SK-N-SH (cell line): ENCODE measurements around the gene THOP1. TPM values are rescaled to one million over a fixed set of nuclear protein-coding genes. Genes with fewer than 3 reads are reported as not detected.

ENCODE experiments used
- CTCF ChIA-PET: fragments of 300-600, 350-600 bp; formaldehyde crosslinking; extraction: SDS; loops from one replicate; lab custom pipeline; 2021; lab: Yijun Ruan, JAX
- POLR2A ChIA-PET: fragments of 350-600 bp; sonication (Branson Sonifier 250); formaldehyde crosslinking; extraction: SDS; loops from one replicate; lab custom pipeline; 2020; ENCODE audit warnings: antibody characterized with exemption, inconsistent platforms; lab: Yijun Ruan, JAX
- DNase-seq: peaks from one replicate; pipeline ENCODE4 v3.0.0; 2012
- H2AFZ ChIP-seq: fragments of 200-600 bp; sonication (generic); 2 replicates; pipeline ENCODE4 v1.8.1; 2016; ENCODE audit warnings: antibody characterized with exemption, mild to moderate bottlenecking, low read depth
- H3F3A ChIP-seq: fragments of 200-600 bp; sonication (generic); replicated peaks from 2 replicates; pipeline ENCODE3; 2016; ENCODE audit warnings: antibody characterized with exemption, mild to moderate bottlenecking; ENCODE audit not compliant: insufficient read depth
- H3K27ac ChIP-seq, 2 experiments: fragments of 200-500 bp in 1 of 2; fragments of 200-600 bp in 1 of 2; sonication (Bioruptor generic) in 1 of 2; sonication (generic), shearing (Covaris generic) in 1 of 2; 2 replicates each; pipeline versions ENCODE4 v1.5.1 to v1.6.1; 2014 to 2016; ENCODE audit warnings: low read depth in 2 of 2, inconsistent platforms in 1 of 2, low read length in 1 of 2, mild to moderate bottlenecking in 1 of 2, mixed read lengths in 1 of 2
- H3K27me3 ChIP-seq: fragments of 200-600 bp; sonication (generic), shearing (Covaris generic); 2 replicates; pipeline ENCODE4 v1.6.1; 2016; ENCODE audit warnings: mixed run types; ENCODE audit not compliant: insufficient read depth
- H3K36me3 ChIP-seq, 2 experiments: fragments of 200-500 bp in 1 of 2; fragments of 200-600 bp in 1 of 2; sonication (Bioruptor generic) in 1 of 2; sonication (generic) in 1 of 2; replicated peaks in 1 of 2; 2 replicates each; pipeline versions ENCODE3 to v1.5.1; 2014 to 2016; ENCODE audit warnings: low read length in 1 of 2, mild to moderate bottlenecking in 1 of 2; ENCODE audit not compliant: insufficient read depth in 2 of 2, control insufficient read depth in 1 of 2
- H3K4me1 ChIP-seq, 2 experiments: fragments of 200-500 bp in 1 of 2; fragments of 200-600 bp in 1 of 2; sonication (Bioruptor generic) in 1 of 2; sonication (generic), shearing (Covaris generic) in 1 of 2; 2 replicates each; pipeline versions ENCODE4 v1.5.1 to v1.6.1; 2014 to 2016; ENCODE audit warnings: low read depth in 1 of 2, low read length in 1 of 2, mixed run types in 1 of 2; ENCODE audit not compliant: insufficient read depth in 2 of 2, control insufficient read depth in 1 of 2
- H3K4me2 ChIP-seq: fragments of 200-600 bp; sonication (generic), shearing (Covaris generic); 2 replicates; pipeline ENCODE4 v1.6.1; 2017; ENCODE audit warnings: mixed run types
- H3K4me3 ChIP-seq, 2 experiments: fragments of 200-500 bp in 1 of 2; fragments of 200-600 bp in 1 of 2; sonication (Bioruptor generic) in 1 of 2; sonication (generic), shearing (Covaris generic) in 1 of 2; 2 replicates each; pipeline versions ENCODE4 v1.5.1 to v1.8.1; 2014 to 2016; ENCODE audit warnings: low read depth in 2 of 2, inconsistent platforms in 1 of 2, low read length in 1 of 2, mild to moderate bottlenecking in 1 of 2, mixed read lengths in 1 of 2, moderate library complexity in 1 of 2
- H3K79me2 ChIP-seq: fragments of 200-600 bp; sonication (generic); 2 replicates; pipeline ENCODE4 v1.8.1; 2017; ENCODE audit warnings: mild to moderate bottlenecking; ENCODE audit not compliant: insufficient read depth
- H3K9ac ChIP-seq: fragments of 200-600 bp; sonication (generic); 2 replicates; pipeline ENCODE4 v1.6.1; 2017; ENCODE audit warnings: mixed run types
- H3K9me2 ChIP-seq: fragments of 200-600 bp; sonication (generic); 2 replicates; pipeline ENCODE4 v1.6.1; 2017; ENCODE audit warnings: mixed run types
- H3K9me3 ChIP-seq: fragments of 200-600 bp; sonication (generic); 2 replicates; pipeline ENCODE4 v1.6.1; 2017; ENCODE audit warnings: mixed run types, mild to moderate bottlenecking, moderate library complexity
- H4K20me1 ChIP-seq: fragments of 200-600 bp; sonication (generic); 2 replicates; pipeline ENCODE4 v1.6.1; 2017; ENCODE audit warnings: mild to moderate bottlenecking, mixed run types; ENCODE audit not compliant: insufficient read depth
- EP300 ChIP-seq, 2 experiments: IDR thresholded peaks; 2 replicates each; pipeline versions ENCODE4 v1.4.0 to v1.6.1; 2012; ENCODE audit warnings: borderline replicate concordance in 1 of 2, low read depth in 1 of 2, low read length in 1 of 2
- FOXJ3 ChIP-seq: sonication (generic); formaldehyde crosslinking; IDR thresholded peaks from 2 replicates; pipeline ENCODE4 v1.5.1; 2020; ENCODE audit warnings: mild to moderate bottlenecking, missing genetic modification reagents
- FOXM1 ChIP-seq: IDR thresholded peaks from 2 replicates; pipeline ENCODE4 v1.4.0; 2012; ENCODE audit warnings: low read depth, mild to moderate bottlenecking
- GABPA ChIP-seq: IDR thresholded peaks from 2 replicates; pipeline ENCODE4 v1.4.0; 2012; ENCODE audit warnings: low read depth, mild to moderate bottlenecking
- MXI1 ChIP-seq: IDR thresholded peaks from 2 replicates; pipeline ENCODE4 v1.6.1; 2012; ENCODE audit warnings: mild to moderate bottlenecking, low read depth, low read length, improper control_type of control experiment
- NRF1 ChIP-seq: IDR thresholded peaks from 2 replicates; pipeline ENCODE4 v1.6.1; 2012; ENCODE audit warnings: low read depth, mild to moderate bottlenecking, low read length
- RFX5 ChIP-seq: IDR thresholded peaks from 2 replicates; pipeline ENCODE4 v1.6.1; 2012; ENCODE audit warnings: mild to moderate bottlenecking, improper control_type of control experiment, low read length
- RXRA ChIP-seq: IDR thresholded peaks from 2 replicates; pipeline ENCODE4 v1.4.0; 2012; ENCODE audit warnings: low read depth, mild to moderate bottlenecking, borderline replicate concordance
- TAF1 ChIP-seq: IDR thresholded peaks from 2 replicates; pipeline ENCODE4 v1.6.1; 2012; ENCODE audit warnings: low read depth, mild to moderate bottlenecking, low read length, moderate library complexity, borderline replicate concordance
- TCF12 ChIP-seq: IDR thresholded peaks from 2 replicates; pipeline ENCODE4 v1.4.0; 2012
- YY1 ChIP-seq: IDR thresholded peaks from 2 replicates; pipeline ENCODE4 v1.4.0; 2012; ENCODE audit warnings: low read depth, mild to moderate bottlenecking
- WGBS: methylation state at CpG from one replicate; pipeline ENCODE4 v1.1.6; 2017; ENCODE audit warnings: low lambda C conversion rate; 5-methylcytosine and 5-hydroxymethylcytosine counted together
- polyA plus RNA-seq, 3 experiments: library from polyadenylated mRNA; depleted of rRNA; stranded (reverse); fragments of >200 nt; gene quantifications; 2 replicates each; pipeline ENCODE4 v1.2.3, GENCODE V29; 2012
- TF ChIP-seq, protein P1 (sequence below): fragments of 150-350 bp; IDR thresholded peaks from 2 replicates; pipeline ENCODE4 v1.6.1; 2016; ENCODE audit warnings: mild to moderate bottlenecking, low read depth, low read length
- TF ChIP-seq, protein P2 (sequence below): IDR thresholded peaks from 2 replicates; pipeline ENCODE4 v1.6.1; 2012; ENCODE audit warnings: mild to moderate bottlenecking, low read depth, low read length, moderate library complexity
- TF ChIP-seq, protein P3 (sequence below): fragments of 200-600 bp; sonication (generic); IDR thresholded peaks from 2 replicates; pipeline ENCODE4 v1.6.1; 2017; ENCODE audit warnings: antibody characterized with exemption, mild to moderate bottlenecking, moderate library complexity
- TF ChIP-seq, protein P4 (sequence below): IDR thresholded peaks from 2 replicates; pipeline ENCODE4; 2012
- TF ChIP-seq, protein P5 (sequence below): fragments of 150-350 bp; IDR thresholded peaks from 2 replicates; pipeline ENCODE4 v1.6.1; 2017; ENCODE audit warnings: antibody characterized with exemption, low read length, low read depth, borderline replicate concordance

Gene THOP1
- polyA plus RNA-seq, 1 of the 3 experiments (the other 2 are of a cell fraction): 138 TPM

DNA sequence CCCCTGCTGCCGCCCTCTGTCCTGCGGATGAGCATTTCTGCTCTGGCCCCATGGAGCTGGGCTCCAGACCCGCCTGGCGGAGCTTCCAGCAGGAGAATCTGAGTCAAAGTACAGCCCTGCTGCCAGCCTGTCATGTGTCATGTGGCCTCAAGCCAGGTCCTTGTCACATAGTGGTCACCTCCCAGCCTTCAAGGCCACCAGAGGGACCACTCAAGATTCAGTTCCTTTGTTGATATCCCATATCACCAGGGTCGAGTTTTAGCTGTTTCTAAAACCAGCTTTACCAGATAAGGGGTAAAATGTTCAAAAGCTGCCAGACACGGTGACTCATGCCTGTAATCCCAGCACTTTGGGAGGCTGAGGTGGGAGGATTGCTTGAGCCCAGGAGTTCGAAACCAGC, 13.4 kb downstream of the THOP1 start:
- Histone ChIP-seq H3K27ac (no peak overlapping the region), H3K27me3 (no peaks in the 10 kb centered on the region), H3K9me3 (no peaks in the 10 kb centered on the region), H3K4me1 (no peaks in the 10 kb centered on the region), H3F3A (no peaks in the 10 kb centered on the region), H3K4me3 (no peak overlapping the region), H4K20me1 (no peaks in the 10 kb centered on the region; the same call in 1 of the 2 replicates), H2AFZ (no peak overlapping the region), H3K36me3 (peaks cover 6 to 52% of the 10 kb centered on the region in 2 experiments), H3K4me2 (no peak overlapping the region), H3K79me2 (no peaks in the 10 kb centered on the region), H3K9me2 (no peaks in the 10 kb centered on the region), H3K9ac (no peak overlapping the region)
- ChIA-PET POLR2A (interaction anchor here (1.2 kb wide), 1 partner anchor 15 kb away, joined by 3 read pairs; the partner anchor contains the start of gene SGTA), CTCF (no interaction called here)
- DNase-seq: no peak
- 73% methylated on average over 4 of the region's 7 CpGs for WGBS
- no peak for TF ChIP-seq TAF1
- no peak for TF ChIP-seq EP300 (IDR thresholded peaks at IDR 0.05; ENCODE audit: borderline replicate concordance in 1 of 2, low read depth in 1 of 2, low read length in 1 of 2)
- TF ChIP-seq, protein P1, sequence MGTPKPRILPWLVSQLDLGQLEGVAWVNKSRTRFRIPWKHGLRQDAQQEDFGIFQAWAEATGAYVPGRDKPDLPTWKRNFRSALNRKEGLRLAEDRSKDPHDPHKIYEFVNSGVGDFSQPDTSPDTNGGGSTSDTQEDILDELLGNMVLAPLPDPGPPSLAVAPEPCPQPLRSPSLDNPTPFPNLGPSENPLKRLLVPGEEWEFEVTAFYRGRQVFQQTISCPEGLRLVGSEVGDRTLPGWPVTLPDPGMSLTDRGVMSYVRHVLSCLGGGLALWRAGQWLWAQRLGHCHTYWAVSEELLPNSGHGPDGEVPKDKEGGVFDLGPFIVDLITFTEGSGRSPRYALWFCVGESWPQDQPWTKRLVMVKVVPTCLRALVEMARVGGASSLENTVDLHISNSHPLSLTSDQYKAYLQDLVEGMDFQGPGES: no peak
- TF ChIP-seq, protein P2, sequence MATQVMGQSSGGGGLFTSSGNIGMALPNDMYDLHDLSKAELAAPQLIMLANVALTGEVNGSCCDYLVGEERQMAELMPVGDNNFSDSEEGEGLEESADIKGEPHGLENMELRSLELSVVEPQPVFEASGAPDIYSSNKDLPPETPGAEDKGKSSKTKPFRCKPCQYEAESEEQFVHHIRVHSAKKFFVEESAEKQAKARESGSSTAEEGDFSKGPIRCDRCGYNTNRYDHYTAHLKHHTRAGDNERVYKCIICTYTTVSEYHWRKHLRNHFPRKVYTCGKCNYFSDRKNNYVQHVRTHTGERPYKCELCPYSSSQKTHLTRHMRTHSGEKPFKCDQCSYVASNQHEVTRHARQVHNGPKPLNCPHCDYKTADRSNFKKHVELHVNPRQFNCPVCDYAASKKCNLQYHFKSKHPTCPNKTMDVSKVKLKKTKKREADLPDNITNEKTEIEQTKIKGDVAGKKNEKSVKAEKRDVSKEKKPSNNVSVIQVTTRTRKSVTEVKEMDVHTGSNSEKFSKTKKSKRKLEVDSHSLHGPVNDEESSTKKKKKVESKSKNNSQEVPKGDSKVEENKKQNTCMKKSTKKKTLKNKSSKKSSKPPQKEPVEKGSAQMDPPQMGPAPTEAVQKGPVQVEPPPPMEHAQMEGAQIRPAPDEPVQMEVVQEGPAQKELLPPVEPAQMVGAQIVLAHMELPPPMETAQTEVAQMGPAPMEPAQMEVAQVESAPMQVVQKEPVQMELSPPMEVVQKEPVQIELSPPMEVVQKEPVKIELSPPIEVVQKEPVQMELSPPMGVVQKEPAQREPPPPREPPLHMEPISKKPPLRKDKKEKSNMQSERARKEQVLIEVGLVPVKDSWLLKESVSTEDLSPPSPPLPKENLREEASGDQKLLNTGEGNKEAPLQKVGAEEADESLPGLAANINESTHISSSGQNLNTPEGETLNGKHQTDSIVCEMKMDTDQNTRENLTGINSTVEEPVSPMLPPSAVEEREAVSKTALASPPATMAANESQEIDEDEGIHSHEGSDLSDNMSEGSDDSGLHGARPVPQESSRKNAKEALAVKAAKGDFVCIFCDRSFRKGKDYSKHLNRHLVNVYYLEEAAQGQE: no peak
- TF ChIP-seq MXI1: no peak
- no peak for TF ChIP-seq RFX5
- TF ChIP-seq NRF1: no peak
- no peak for TF ChIP-seq GABPA
- no peak for TF ChIP-seq TCF12

DNA sequence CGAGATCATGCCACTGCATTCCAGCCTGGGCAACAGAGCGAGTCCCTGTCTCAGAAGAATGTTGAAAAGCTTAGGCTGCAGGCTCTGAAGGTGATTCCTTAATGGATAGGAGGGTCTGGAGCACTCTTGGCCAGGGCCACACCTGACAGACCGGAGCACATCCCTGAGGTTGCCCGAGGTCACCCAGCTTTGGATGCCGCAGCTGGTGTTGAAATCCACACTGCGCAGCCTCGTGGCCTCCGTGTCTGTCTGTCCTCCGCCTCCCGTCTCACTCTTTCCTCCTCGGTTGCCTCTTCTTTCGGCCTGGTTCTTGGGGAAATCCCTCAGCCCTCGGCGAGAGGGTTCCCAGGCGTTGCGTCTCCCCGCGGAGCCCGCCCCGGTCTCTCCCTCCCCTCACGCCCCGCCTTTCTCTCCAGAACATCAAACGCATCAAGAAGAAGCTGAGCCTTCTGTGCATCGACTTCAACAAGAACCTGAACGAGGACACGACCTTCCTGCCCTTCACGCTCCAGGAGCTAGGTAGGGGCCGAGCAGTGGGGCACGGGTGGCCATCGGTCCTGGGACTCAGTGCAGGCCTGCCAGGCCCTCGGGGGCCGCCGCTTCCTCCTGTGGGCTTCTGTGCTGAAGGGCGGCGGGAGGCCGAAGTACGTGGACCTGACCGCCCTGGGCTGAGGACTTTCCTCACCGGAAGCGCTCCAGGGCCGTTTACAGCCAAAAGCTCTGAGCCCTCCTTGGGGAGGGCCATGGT, 14.1 kb downstream of the THOP1 start:
- no peaks in the 10 kb centered on the region for H3K9me3 ChIP-seq
- H3K9me2 ChIP-seq: no peaks in the 10 kb centered on the region
- H4K20me1 ChIP-seq: no peaks in the 10 kb centered on the region; the same call in 1 of the 2 replicates
- no peak overlapping the region for H3K4me2 ChIP-seq
- no peaks in the 10 kb centered on the region for H3K79me2 ChIP-seq
- no peak overlapping the region for H3K4me3 ChIP-seq
- H2AFZ ChIP-seq: no peak overlapping the region
- H3K36me3 ChIP-seq: peaks cover 4 to 59% of the 10 kb centered on the region in 2 experiments
- POLR2A ChIA-PET: interaction anchor here (1.2 kb wide), 1 partner anchor 16 kb away, joined by 3 read pairs; the partner anchor contains the start of gene SGTA
- no peaks in the 10 kb centered on the region for H3K27me3 ChIP-seq
- CTCF ChIA-PET: interaction anchor here (2.0 kb wide), 1 partner anchor 20 kb away, joined by 8 read pairs; no protein-coding TSS in a partner anchor
- H3K27ac ChIP-seq: no peak overlapping the region
- no peak for DNase-seq
- no peaks in the 10 kb centered on the region for H3K4me1 ChIP-seq
- H3F3A ChIP-seq: no peaks in the 10 kb centered on the region
- TF ChIP-seq RFX5: no peak
- TF ChIP-seq, protein P3, sequence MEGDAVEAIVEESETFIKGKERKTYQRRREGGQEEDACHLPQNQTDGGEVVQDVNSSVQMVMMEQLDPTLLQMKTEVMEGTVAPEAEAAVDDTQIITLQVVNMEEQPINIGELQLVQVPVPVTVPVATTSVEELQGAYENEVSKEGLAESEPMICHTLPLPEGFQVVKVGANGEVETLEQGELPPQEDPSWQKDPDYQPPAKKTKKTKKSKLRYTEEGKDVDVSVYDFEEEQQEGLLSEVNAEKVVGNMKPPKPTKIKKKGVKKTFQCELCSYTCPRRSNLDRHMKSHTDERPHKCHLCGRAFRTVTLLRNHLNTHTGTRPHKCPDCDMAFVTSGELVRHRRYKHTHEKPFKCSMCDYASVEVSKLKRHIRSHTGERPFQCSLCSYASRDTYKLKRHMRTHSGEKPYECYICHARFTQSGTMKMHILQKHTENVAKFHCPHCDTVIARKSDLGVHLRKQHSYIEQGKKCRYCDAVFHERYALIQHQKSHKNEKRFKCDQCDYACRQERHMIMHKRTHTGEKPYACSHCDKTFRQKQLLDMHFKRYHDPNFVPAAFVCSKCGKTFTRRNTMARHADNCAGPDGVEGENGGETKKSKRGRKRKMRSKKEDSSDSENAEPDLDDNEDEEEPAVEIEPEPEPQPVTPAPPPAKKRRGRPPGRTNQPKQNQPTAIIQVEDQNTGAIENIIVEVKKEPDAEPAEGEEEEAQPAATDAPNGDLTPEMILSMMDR: no peak
- TF ChIP-seq, protein P4, sequence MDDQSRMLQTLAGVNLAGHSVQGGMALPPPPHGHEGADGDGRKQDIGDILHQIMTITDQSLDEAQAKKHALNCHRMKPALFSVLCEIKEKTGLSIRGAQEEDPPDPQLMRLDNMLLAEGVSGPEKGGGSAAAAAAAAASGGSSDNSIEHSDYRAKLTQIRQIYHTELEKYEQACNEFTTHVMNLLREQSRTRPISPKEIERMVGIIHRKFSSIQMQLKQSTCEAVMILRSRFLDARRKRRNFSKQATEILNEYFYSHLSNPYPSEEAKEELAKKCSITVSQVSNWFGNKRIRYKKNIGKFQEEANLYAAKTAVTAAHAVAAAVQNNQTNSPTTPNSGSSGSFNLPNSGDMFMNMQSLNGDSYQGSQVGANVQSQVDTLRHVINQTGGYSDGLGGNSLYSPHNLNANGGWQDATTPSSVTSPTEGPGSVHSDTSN: no peak
- TF ChIP-seq RXRA: no peak
- no peak for TF ChIP-seq FOXJ3 (CRISPR knock-in tag)
- TF ChIP-seq YY1: no peak
- TF ChIP-seq, protein P5, sequence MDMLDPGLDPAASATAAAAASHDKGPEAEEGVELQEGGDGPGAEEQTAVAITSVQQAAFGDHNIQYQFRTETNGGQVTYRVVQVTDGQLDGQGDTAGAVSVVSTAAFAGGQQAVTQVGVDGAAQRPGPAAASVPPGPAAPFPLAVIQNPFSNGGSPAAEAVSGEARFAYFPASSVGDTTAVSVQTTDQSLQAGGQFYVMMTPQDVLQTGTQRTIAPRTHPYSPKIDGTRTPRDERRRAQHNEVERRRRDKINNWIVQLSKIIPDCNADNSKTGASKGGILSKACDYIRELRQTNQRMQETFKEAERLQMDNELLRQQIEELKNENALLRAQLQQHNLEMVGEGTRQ: no peak
- no peak for TF ChIP-seq FOXM1
- H3K9ac ChIP-seq: no peak overlapping the region
- 96% methylated on average over 35 of the region's 41 CpGs for WGBS
